Central memory CD4-positive, alpha-beta T cell (primary cell): ENCODE results near the gene PRKCB.
"Not testable (repeated sequence)": the region's sequence is repeated elsewhere in the genome, so short reads cannot be mapped to it uniquely, and the experiment has no call there.

Source experiments
- DNase-seq: peaks from one replicate; pipeline ENCODE4 v3.0.0; 2022

The PRKCB gene

DNA sequence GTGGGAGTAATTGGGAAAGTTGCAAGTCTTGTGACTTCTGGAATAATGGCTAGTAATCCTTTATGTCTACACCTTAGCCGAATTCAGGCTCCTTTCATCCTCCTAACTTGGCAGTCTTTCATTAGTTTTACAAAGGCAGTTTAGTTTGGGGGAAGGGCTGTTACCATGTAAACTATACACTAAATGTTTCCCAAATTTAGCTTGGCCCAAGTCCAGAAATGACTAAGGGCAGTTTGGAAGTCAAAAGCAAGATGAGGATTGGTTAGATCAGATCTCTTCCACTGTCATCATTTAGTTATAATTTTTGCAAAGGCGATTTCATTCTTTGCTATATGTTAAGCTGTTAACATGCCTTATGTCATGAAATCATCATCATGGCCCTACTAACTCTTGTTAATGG is 304.9 kb downstream of the PRKCB start:
- DNase-seq: no peak

GRCh38 chr16:24141466-24141865 is 305.7 kb downstream of the PRKCB start:
- no peak for DNase-seq

DNA sequence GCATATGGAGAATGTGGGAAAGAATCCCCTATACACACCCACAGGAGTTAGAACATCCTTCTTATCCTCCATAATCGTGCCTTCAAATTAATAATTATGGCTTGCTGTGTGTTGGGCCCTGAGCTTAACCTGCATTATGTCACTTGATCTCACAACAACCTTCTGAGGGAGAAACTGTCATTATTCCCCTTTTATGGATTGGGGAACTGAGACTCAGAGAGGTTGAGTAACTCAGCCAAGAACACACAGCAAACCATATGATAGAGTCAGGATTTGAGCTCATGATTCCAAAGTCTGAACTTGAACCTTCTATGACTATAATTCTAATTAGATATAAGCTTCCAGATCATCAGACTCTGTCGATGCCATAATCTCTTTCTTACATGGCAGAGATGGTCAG is 306.1 kb downstream of the PRKCB start:
- no peak for DNase-seq

DNA sequence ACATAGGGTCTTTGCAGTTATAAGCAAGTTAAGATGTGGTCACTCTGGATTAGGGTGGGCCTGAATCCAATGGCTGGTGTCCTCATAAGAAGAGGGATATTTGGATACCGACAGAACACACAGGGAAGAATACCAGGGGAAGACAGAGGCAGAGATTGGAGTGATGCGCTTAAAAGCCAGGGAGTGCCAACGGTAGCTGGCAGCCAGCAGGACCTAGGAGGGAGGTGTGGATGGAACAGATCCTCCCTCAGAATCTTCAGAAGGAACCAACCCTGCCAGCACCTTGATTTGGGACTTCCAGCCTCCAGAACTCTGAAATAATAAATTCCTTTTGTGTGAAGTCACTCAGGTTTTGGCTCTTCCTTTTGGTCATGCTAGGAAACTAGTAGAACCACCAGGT is 310.1 kb downstream of the PRKCB start:
- DNase-seq: no peak

GRCh38 chr16:24146518-24146917 is 310.7 kb downstream of the PRKCB start:
- DNase-seq: no peak

DNA sequence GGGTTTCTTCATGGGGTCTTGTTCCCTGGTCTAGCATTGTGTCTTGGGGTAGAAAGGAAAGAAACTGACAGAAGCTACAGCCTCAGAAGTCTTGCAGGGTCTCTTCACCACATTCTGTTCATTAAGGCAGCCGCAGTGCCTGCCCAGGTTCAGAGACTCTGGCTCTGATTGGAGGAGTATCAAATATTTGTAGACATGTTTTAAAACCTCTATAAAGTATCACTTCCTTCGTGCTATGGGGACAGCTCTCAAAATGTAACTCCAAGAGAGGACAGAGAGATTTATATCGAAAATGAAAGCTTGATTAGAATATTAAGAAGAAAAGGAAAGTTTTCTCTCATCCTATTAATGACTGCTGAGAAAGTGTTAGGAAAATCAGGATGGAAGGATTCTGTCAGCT is 313.3 kb downstream of the PRKCB start:
- DNase-seq: no peak

- no peak for DNase-seq
These were observed 314.5 kb downstream of the PRKCB start for GRCh38 chr16:24150282-24150681.

DNA sequence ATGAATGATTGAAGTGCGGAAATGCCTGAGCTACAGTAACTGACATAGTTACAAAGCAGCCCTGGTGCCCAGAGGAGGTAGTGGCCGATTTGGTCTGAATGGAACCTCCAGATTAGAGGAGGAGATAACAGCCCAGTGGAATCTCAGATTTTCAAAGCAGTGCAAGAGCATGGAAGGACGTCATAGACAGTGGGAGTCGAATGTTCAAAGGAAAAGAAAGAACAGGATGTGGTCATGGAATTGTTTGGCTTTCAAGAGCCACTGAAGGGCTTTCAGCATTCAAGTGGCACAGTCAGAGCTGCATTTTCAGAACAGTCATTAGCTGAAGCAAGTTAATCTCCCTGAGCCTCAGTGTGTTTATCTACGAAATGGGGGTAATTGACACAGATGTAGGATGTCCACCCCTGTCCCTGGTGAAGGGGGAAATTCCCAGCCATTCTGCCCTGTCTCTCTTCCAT is 315.7 kb downstream of the PRKCB start:
- DNase-seq: peak; percentile 36

DNA sequence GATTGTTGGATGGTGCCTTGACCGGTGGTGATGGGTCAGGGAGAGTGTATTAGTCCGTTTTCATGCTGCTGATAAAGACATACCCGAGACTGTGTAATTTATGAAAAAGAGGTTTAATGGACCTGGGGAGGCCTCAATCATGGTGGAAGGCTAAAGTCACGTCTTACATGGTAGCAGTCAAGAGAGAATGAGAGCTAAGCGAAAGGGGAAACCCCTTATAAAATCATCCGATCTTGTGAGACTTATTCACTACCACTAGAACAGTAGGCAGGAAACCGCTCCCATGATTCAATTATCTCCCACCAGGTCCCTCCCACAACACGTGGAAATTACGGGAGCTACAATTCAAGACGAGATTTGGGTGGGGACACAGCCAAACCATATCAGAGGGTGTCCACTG is 316.3 kb downstream of the PRKCB start:
- DNase-seq: not testable (repeated sequence)

DNA sequence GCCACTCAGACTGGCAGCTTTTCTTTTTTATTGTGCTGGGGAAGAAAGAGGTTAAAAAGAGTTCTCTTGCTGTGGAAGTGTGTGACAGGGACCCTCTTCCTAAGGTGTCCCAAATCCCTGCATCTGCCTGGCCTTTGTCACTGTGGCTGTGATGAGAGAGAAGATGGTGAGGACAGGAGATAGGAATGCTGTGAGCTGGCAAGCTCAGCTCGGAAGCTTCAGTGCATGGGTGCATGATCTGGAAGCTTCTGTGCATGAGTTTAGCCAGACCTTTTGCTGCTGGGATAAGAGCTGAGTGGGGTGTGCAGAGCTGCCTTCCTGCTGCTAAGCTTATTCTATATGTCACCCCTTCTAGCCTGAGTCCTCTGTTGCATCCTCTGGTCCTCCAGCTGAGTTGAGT is 317.0 kb downstream of the PRKCB start:
- no peak for DNase-seq

DNA sequence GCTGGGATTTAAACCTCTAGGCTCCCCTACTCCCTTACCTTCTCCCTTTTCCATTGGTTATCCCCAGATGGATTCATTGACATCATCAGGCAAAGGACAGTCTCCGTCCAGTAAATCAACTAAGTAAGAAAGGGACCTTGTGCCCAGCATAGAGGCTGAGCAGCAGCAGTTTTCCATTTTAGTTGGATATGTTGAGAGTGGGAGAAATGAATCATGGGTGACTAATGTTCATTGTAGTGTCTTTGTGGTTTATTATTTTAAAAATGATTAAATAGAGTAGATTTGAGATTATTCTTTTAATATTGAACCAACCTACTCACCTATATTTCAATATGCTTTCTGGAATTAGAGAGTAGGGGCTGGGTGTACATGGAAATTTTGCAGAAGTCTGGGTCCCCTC is 321.0 kb downstream of the PRKCB start:
- DNase-seq: no peak

DNA sequence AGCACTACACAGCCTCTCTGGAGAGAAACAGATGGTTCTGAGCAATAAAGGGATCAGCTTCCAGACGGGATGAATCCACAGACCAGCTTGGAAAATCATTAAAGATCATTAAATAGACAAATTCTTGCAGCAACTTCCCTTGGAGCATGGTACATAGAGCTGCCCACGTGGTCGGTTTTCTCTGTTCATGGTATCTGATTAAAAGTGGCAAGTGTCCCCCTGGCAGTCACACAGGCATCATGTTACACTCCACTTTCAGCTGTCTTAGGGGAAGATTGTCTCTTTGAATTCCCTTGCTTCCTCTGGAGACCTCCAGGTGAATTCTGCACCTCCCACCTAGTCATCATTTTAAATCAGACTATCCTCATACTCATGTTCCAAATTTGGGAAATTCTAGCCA is 328.2 kb downstream of the PRKCB start:
- no peak for DNase-seq

DNA sequence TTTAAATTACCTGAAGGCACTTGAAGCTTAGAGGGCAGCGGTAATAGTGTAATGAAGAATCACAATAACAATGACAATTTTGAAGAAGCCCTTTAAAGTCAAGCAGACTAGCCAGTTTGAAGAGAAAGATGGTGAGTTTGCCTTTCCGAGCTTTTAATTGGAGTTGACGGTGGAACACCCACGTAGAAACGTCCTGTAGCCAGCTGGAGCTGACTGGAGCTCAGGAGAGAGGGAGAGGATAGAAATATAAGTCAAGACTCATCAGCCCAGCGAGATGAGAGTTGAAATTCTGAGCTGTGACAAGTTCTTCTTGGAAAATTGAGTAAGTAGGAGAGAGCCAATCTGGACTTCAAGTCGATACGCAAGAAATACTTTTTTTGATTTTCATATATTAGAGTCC is 328.6 kb downstream of the PRKCB start:
- DNase-seq: no peak

GRCh38 chr16:24165273-24165672 is 329.5 kb downstream of the PRKCB start:
- DNase-seq: no peak

DNA sequence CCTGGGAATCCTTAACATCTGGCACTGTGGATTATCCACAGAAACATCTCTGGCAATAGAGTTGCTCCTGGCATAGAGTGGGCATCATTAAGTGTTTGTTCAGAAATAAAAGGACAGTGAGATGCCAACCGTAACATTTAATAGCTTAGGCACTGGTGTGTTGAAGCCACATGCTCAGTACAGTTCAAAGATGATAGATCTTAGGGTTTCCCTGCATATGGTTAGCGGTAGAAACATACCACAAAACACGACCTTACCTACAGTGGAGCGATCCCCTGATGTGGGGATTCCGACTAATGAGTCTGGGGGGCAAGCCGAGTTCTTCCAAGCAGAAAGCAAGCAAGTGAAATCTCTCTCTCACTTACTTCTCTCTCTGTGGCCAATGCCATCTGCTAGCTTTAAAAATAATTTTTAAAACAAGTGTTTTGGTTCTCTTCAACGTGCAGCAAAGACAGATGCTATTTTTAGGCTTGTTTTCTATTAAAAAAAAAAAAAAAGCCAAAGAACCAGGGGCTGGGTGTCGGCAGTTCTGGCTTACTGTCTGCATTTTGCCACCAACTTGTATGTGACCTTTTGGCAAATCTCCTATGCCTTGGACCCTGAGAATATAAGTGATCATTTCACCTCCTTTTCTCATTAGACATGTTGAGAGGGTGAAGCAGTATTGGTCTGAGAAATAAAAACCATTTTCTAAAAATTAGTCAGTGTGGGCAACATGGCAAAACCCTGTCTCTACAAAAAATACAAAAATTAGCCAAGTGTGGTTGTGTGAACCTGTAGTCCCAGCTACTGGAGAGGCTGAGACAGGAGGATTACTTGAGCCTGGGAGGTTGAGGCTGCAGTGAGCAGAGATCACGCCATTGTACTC is 331.1 kb downstream of the PRKCB start:
- no peak for DNase-seq

GRCh38 chr16:24168856-24169255 is 333.1 kb downstream of the PRKCB start:
- no peak for DNase-seq

GRCh38 chr16:24170407-24170806 is 334.6 kb downstream of the PRKCB start:
- no peak for DNase-seq

DNA sequence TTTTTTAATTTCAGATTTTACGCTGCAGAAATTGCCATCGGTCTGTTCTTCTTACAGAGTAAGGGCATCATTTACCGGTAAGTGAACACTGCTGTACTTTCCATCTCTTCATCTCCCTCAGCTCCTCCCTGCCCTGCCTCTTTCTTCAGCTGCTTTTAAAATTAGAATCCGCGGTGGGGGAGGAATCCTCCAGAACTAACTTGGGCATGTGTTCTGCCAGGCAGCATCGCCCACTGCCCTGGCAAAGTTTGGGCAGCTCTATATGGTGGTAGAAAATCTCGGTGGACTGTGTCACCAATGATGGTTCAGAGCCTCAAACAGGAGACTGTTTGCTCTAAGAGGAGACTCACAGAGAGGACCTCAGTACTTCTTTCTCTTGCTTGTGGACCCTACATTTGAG is 338.7 kb downstream of the PRKCB start:
- DNase-seq: no peak

GRCh38 chr16:24174957-24175356 is 339.2 kb downstream of the PRKCB start:
- no peak for DNase-seq

GRCh38 chr16:24178496-24178895 is 342.7 kb downstream of the PRKCB start:
- DNase-seq: no peak

GRCh38 chr16:24180451-24180850 is 344.7 kb downstream of the PRKCB start:
- no peak for DNase-seq

DNA sequence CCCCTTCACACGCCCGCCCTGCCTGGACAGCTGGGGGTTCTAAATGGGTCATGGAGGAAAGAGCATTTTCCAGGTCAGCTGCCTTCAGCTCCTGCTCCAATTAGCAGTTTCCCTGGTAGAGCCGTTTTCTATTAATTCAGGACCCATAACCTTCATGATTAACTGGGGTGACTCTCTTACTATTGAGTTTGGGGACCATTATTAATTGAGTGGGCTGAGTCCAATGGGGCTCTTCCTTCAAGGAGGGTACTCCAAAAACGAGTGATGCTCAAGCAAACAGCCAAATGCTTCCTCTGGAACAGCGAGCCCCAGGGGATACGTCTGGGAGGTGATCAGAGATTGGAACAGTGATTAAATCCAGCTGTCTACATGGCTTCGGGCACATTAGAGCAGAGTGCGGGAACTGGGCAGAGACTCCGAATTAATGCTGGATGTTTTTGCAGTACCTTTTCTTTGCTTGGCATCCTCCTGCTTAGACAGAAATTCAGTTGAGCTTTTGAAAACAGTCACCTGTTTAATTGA is 352.3 kb downstream of the PRKCB start:
- no peak for DNase-seq

GRCh38 chr16:24188751-24189318 is 353.1 kb downstream of the PRKCB start:
- no peak for DNase-seq

DNA sequence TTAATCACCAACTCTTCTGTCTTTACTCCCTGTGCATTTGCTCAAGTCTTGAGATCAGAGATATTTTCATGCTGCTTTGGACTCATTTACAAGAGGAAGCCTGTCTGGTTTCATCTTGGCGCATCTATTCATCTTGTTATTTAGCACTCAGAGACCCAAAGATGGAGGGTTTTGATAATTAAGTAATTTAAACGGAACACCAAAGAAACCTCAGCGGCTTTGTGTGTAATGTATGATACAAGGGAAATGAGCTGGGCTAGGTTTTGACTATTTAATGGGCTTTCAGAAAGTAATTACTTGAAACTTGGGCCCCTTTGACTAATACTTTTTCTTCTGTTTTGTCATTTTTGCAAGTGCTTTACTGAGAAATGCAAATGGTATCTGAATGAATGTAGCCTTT is 354.2 kb downstream of the PRKCB start:
- DNase-seq: no peak
